HEK293 (cell line): ENCODE results near the gene TPCN2.
A peak's percentile ranks its signal among the peaks of the same experiment; 100 is the strongest.

Experiments used
- CTCF ChIA-PET: fragments of 350-600 bp; formaldehyde crosslinking; extraction: SDS; loops from one replicate; lab custom pipeline; 2021; ENCODE audit warnings: antibody characterized with exemption; lab: Yijun Ruan, JAX
- POLR2A ChIA-PET: fragments of 300-600 bp; formaldehyde crosslinking; extraction: SDS; loops from one replicate; lab custom pipeline; 2020; ENCODE audit warnings: antibody characterized with exemption, inconsistent platforms; lab: Yijun Ruan, JAX
- H3K27ac ChIP-seq: fragments of 200-500 bp; sonication (Bioruptor generic); 2 replicates; pipeline ENCODE4 v1.5.1; 2014; ENCODE audit warnings: low read depth, low read length, control low read depth, inconsistent platforms; ENCODE audit errors: extremely low read depth
- H3K36me3 ChIP-seq, 2 experiments: fragments of 200-500 bp in 1 of 2; sonication (Bioruptor generic) in 1 of 2; 1 replicate in 1 of 2; 2 replicates in 1 of 2; pipeline ENCODE4 v1.5.1; 2014 to 2017; ENCODE audit warnings: inconsistent platforms in 2 of 2, low read length in 2 of 2; ENCODE audit not compliant: control insufficient read depth in 2 of 2, insufficient read depth in 1 of 2
- H3K4me1 ChIP-seq: fragments of 200-500 bp; sonication (Bioruptor generic); 2 replicates; pipeline ENCODE4 v1.5.1; 2014; ENCODE audit warnings: mild to moderate bottlenecking, low read length, inconsistent platforms; ENCODE audit not compliant: control insufficient read depth, insufficient read depth
- H3K4me3 ChIP-seq: 2 replicates; pipeline ENCODE4 v1.5.1; 2011; ENCODE audit warnings: low read depth, mild to moderate bottlenecking, control low read depth, low read length, moderate library complexity
- H3K9me3 ChIP-seq: fragments of 200-500 bp; sonication (Bioruptor generic); 2 replicates; pipeline ENCODE4 v1.5.1; 2014; ENCODE audit warnings: low read depth, low read length, inconsistent platforms; ENCODE audit not compliant: control insufficient read depth, insufficient read depth
- ELK4 ChIP-seq: IDR thresholded peaks from 2 replicates; pipeline ENCODE4 v1.6.1; 2011; ENCODE audit warnings: mild to moderate bottlenecking, low read depth, low read length, borderline replicate concordance
- FEZF1 ChIP-seq: fragments of 450-650 bp; formaldehyde crosslinking; IDR thresholded peaks from 2 replicates; pipeline ENCODE4 v1.5.1; 2016; ENCODE audit warnings: missing biosample characterization, missing genetic modification characterization
- GLIS1 ChIP-seq: fragments of 450-650 bp; formaldehyde crosslinking; IDR thresholded peaks from 2 replicates; pipeline ENCODE4 v1.5.1; 2016; ENCODE audit warnings: missing biosample characterization, missing genetic modification characterization
- GLIS2 ChIP-seq: fragments of 450-650 bp; formaldehyde crosslinking; IDR thresholded peaks from 2 replicates; pipeline ENCODE4 v1.5.1; 2016; ENCODE audit warnings: missing biosample characterization, missing genetic modification characterization
- HIC1 ChIP-seq: fragments of 450-650 bp; formaldehyde crosslinking; IDR thresholded peaks from 2 replicates; pipeline ENCODE4 v1.5.1; 2016; ENCODE audit warnings: missing biosample characterization, missing genetic modification characterization
- KLF1 ChIP-seq: fragments of 450-650 bp; formaldehyde crosslinking; IDR thresholded peaks from 2 replicates; pipeline ENCODE4 v1.5.1; 2016; ENCODE audit warnings: missing biosample characterization, missing genetic modification characterization
- SCRT2 ChIP-seq: fragments of 450-650 bp; formaldehyde crosslinking; IDR thresholded peaks from 2 replicates; pipeline ENCODE4 v1.5.1; 2016; ENCODE audit warnings: missing biosample characterization, missing genetic modification characterization
- TCF7L2 ChIP-seq: IDR thresholded peaks from 2 replicates; pipeline ENCODE4 v1.6.1; 2011; ENCODE audit warnings: low read depth, mild to moderate bottlenecking, inconsistent platforms, low read length, moderate library complexity, borderline replicate concordance
- ZBTB17 ChIP-seq: fragments of 450-650 bp; formaldehyde crosslinking; IDR thresholded peaks from 2 replicates; pipeline ENCODE4 v1.5.1; 2016; ENCODE audit warnings: missing biosample characterization, missing genetic modification characterization
- ZFP37 ChIP-seq: fragments of 450-650 bp; formaldehyde crosslinking; IDR thresholded peaks from 2 replicates; pipeline ENCODE4 v1.5.1; 2016; ENCODE audit warnings: missing biosample characterization, missing genetic modification characterization
- ZNF10 ChIP-seq: fragments of 450-650 bp; formaldehyde crosslinking; IDR thresholded peaks from 2 replicates; pipeline ENCODE4 v1.5.1; 2017; ENCODE audit warnings: missing biosample characterization, missing genetic modification characterization
- ZNF146 ChIP-seq: fragments of 450-650 bp; formaldehyde crosslinking; IDR thresholded peaks from 2 replicates; pipeline ENCODE4 v1.5.1; 2016; ENCODE audit warnings: missing biosample characterization, missing genetic modification characterization
- ZNF202 ChIP-seq: fragments of 450-650 bp; formaldehyde crosslinking; IDR thresholded peaks from 2 replicates; pipeline ENCODE4 v1.5.1; 2016; ENCODE audit warnings: missing biosample characterization, missing genetic modification characterization, borderline replicate concordance
- ZNF354C ChIP-seq: fragments of 450-650 bp; formaldehyde crosslinking; IDR thresholded peaks from 2 replicates; pipeline ENCODE4 v1.5.1; 2016; ENCODE audit warnings: missing biosample characterization, missing genetic modification characterization, low read depth, borderline replicate concordance
- ZNF426 ChIP-seq: fragments of 450-650 bp; formaldehyde crosslinking; IDR thresholded peaks from 2 replicates; pipeline ENCODE4 v1.5.1; 2017; ENCODE audit warnings: missing biosample characterization, missing genetic modification characterization, mild to moderate bottlenecking, inconsistent platforms, moderate library complexity
- ZNF473 ChIP-seq: fragments of 450-650 bp; formaldehyde crosslinking; IDR thresholded peaks from 2 replicates; pipeline ENCODE4 v1.5.1; 2017; ENCODE audit warnings: missing biosample characterization, missing genetic modification characterization
- ZNF510 ChIP-seq: fragments of 450-650 bp; formaldehyde crosslinking; IDR thresholded peaks from 2 replicates; pipeline ENCODE4 v1.5.1; 2018; ENCODE audit warnings: mild to moderate bottlenecking, missing genetic modification characterization, missing biosample characterization; ENCODE audit not compliant: insufficient replicate concordance
- ZNF629 ChIP-seq: fragments of 450-650 bp; formaldehyde crosslinking; IDR thresholded peaks from 2 replicates; pipeline ENCODE4 v1.5.1; 2017; ENCODE audit warnings: missing biosample characterization, missing genetic modification characterization
- ZNF654 ChIP-seq: fragments of 450-650 bp; formaldehyde crosslinking; IDR thresholded peaks from 2 replicates; pipeline ENCODE4 v1.5.1; 2016; ENCODE audit warnings: low read depth, missing biosample characterization, missing genetic modification characterization
- ZNF692 ChIP-seq: fragments of 450-650 bp; formaldehyde crosslinking; IDR thresholded peaks from 2 replicates; pipeline ENCODE4 v1.5.1; 2016; ENCODE audit warnings: missing biosample characterization, missing genetic modification characterization
- ZNF830 ChIP-seq: fragments of 450-650 bp; IDR thresholded peaks from 2 replicates; pipeline ENCODE4 v1.5.0; 2018; ENCODE audit warnings: missing biosample characterization, missing genetic modification characterization, low read depth, mild to moderate bottlenecking, moderate library complexity
- ZNF843 ChIP-seq: fragments of 450-650 bp; formaldehyde crosslinking; IDR thresholded peaks from 2 replicates; pipeline ENCODE4 v1.5.1; 2016; ENCODE audit warnings: missing biosample characterization, missing genetic modification characterization

Gene TPCN2

GRCh38 chr11:69091638-69092165 lies 43.0 kb downstream of the TPCN2 start:
- Histone ChIP-seq H3K4me1 (no peaks in the 10 kb centered on the region), H3K4me3 (no peak overlapping the region), H3K36me3 (peaks cover 0 to 46% of the 10 kb centered on the region in 2 experiments; a peak in 2 of 3 replicates), H3K27ac (no peak overlapping the region), H3K9me3 (no peaks in the 10 kb centered on the region)
- ChIA-PET POLR2A (no interaction called here), CTCF (interaction anchor here (0.8 kb wide), 1 partner anchor 578 kb away, joined by 3 read pairs; no protein-coding TSS in a partner anchor)
- TF ChIP-seq ZNF654 (tag by site-specific recombination) (no peak), ZNF10 (tag by site-specific recombination) (peak; percentile 96)

- ChIA-PET POLR2A (no interaction called here), CTCF (no interaction called here)
- no peaks in the 10 kb centered on the region for H3K9me3 ChIP-seq
These were observed 43.5 kb downstream of the TPCN2 start for GRCh38 chr11:69092263-69092662.

GRCh38 chr11:69093106-69093505 lies 44.4 kb downstream of the TPCN2 start:
- Histone ChIP-seq H3K9me3 (no peaks in the 10 kb centered on the region), H3K27ac (no peak overlapping the region), H3K4me3 (no peak overlapping the region), H3K36me3 (peaks cover 0 to 41% of the 10 kb centered on the region in 2 experiments; a peak in 2 of 3 replicates), H3K4me1 (no peaks in the 10 kb centered on the region)
- no peak for TF ChIP-seq GLIS2 (tag by site-specific recombination)
- no peak for TF ChIP-seq TCF7L2
- peak; percentile 83 for TF ChIP-seq ZNF146 (tag by site-specific recombination)
- no peak for TF ChIP-seq FEZF1 (tag by site-specific recombination)
- CTCF ChIA-PET: no interaction called here
- POLR2A ChIA-PET: no interaction called here

More at GRCh38 chr11:69092263-69092662, 43.5 kb downstream of the TPCN2 start:
- no peaks in the 10 kb centered on the region for H3K4me1 ChIP-seq
- H3K36me3 ChIP-seq: peaks cover 0 to 46% of the 10 kb centered on the region in 2 experiments; a peak in 2 of 3 replicates
- H3K27ac ChIP-seq: no peak overlapping the region
- no peak overlapping the region for H3K4me3 ChIP-seq
- TF ChIP-seq ZNF354C (tag by site-specific recombination) (no peak), ZNF629 (tag by site-specific recombination) (no peak), KLF1 (tag by site-specific recombination) (no peak), ZNF426 (tag by site-specific recombination) (no peak), ZFP37 (tag by site-specific recombination) (no peak), ZBTB17 (tag by site-specific recombination) (no peak), ZNF843 (no peak)

GRCh38 chr11:69094111-69094914 lies 45.6 kb downstream of the TPCN2 start:
- CTCF ChIA-PET: interaction anchor here (0.6 kb wide), 1 partner anchor 160 kb away, joined by 3 read pairs; no protein-coding TSS in a partner anchor
- peaks cover 0 to 30% of the 10 kb centered on the region in 2 experiments; a peak in 2 of 3 replicates for H3K36me3 ChIP-seq
- H3K4me1 ChIP-seq: no peaks in the 10 kb centered on the region
- H3K27ac ChIP-seq: no peak overlapping the region
- no peaks in the 10 kb centered on the region for H3K9me3 ChIP-seq
- POLR2A ChIA-PET: interaction anchor here (1.1 kb wide), 1 partner anchor 10 kb away, joined by 6 read pairs; no protein-coding TSS in a partner anchor
- no peak overlapping the region for H3K4me3 ChIP-seq
- peak; percentile 58 for TF ChIP-seq ZNF692 (tag by site-specific recombination)
- TF ChIP-seq ZNF473 (tag by site-specific recombination): no peak
- TF ChIP-seq ZNF202: no peak
- peak; percentile 20; the same call in 1 of the 2 replicates for TF ChIP-seq GLIS1
- TF ChIP-seq ZNF510: no peak
- peak; percentile 83 for TF ChIP-seq SCRT2
- TF ChIP-seq HIC1 (tag by site-specific recombination): no peak
- TF ChIP-seq ELK4: no peak
- no peak for TF ChIP-seq ZNF830 (tag by site-specific recombination)
